IMR-90 (cell line): ENCODE measurements around the gene AURKA. TPM values are rescaled to one million over a fixed set of nuclear protein-coding genes. Genes with fewer than 3 reads are reported as not detected.

Source experiments
- ATAC-seq: fragments of 200-7000 bp; cut with Tn5 transposase; 2 replicates; pipeline ENCODE4 v1.9.1; 2020; ENCODE audit warnings: low read depth, mild to moderate bottlenecking, moderate library complexity
- BruUV-seq: library from RNA; stranded (reverse); fragments of 400-500 nt; replicated peaks from 2 replicates; lab custom pipeline; 2021; lab: Mats Ljungman, UMichigan
- CTCF ChIA-PET: fragments of 300-600 bp; formaldehyde crosslinking; extraction: SDS; loops from one replicate; lab custom pipeline; 2021; ENCODE audit warnings: antibody characterized with exemption; lab: Yijun Ruan, JAX
- POLR2A ChIA-PET: fragments of 300-600 bp; sonication (Branson Sonifier 250); formaldehyde crosslinking; loops from one replicate; lab custom pipeline; 2022; ENCODE audit warnings: antibody characterized with exemption; ENCODE audit not compliant: unreplicated experiment; lab: Charles Lee
- DNase-seq: peaks from one replicate; pipeline ENCODE4 v3.0.0; 2013
- H2AFZ ChIP-seq: replicated peaks from 2 replicates; pipeline ENCODE3; 2013; ENCODE audit warnings: low read length, mild to moderate bottlenecking; ENCODE audit not compliant: poor library complexity
- H2AK5ac ChIP-seq: 2 replicates; pipeline ENCODE4 v1.6.1; 2013; ENCODE audit warnings: low read depth, low read length, inconsistent platforms
- H2AK9ac ChIP-seq: replicated peaks from 2 replicates; pipeline ENCODE3; 2013; ENCODE audit warnings: mild to moderate bottlenecking, low read depth, low read length, moderate library complexity; ENCODE audit not compliant: poor library complexity
- H2BK120ac ChIP-seq: 2 replicates; pipeline ENCODE4 v1.6.1; 2013; ENCODE audit warnings: low read depth, low read length, inconsistent platforms
- H2BK15ac ChIP-seq: 3 replicates; pipeline ENCODE4 v1.6.1; 2013; ENCODE audit warnings: low read depth, low read length, inconsistent platforms
- H2BK20ac ChIP-seq: 2 replicates; pipeline ENCODE4 v1.6.1; 2013; ENCODE audit warnings: low read depth, mild to moderate bottlenecking, inconsistent platforms, low read length, moderate library complexity
- H2BK5ac ChIP-seq: 2 replicates; pipeline ENCODE4 v1.6.1; 2013; ENCODE audit warnings: mild to moderate bottlenecking, low read depth, low read length, inconsistent platforms; ENCODE audit not compliant: poor library complexity, severe bottlenecking
- H3K14ac ChIP-seq: replicated peaks from 2 replicates; pipeline ENCODE4 v1.6.1; 2013; ENCODE audit warnings: low read depth, low read length, inconsistent platforms
- H3K18ac ChIP-seq: 2 replicates; pipeline ENCODE4 v1.6.1; 2013; ENCODE audit warnings: low read depth, low read length, control low read depth
- H3K23ac ChIP-seq: 2 replicates; pipeline ENCODE4 v1.6.1; 2013; ENCODE audit warnings: low read depth, low read length, inconsistent platforms
- H3K27ac ChIP-seq: 2 replicates; pipeline ENCODE4 v1.5.1; 2013; ENCODE audit warnings: mild to moderate bottlenecking, control low read depth, low read length; ENCODE audit not compliant: insufficient read depth
- H3K27me3 ChIP-seq: 2 replicates; pipeline ENCODE4 v1.6.1; 2013; ENCODE audit warnings: low read length; ENCODE audit not compliant: control insufficient read depth, insufficient read depth
- H3K36me3 ChIP-seq: 2 replicates; pipeline ENCODE4 v1.6.1; 2013; ENCODE audit warnings: low read length, mixed read lengths; ENCODE audit not compliant: control insufficient read depth, insufficient read depth
- H3K4ac ChIP-seq: 2 replicates; pipeline ENCODE4 v1.6.1; 2013; ENCODE audit warnings: low read depth, low read length, inconsistent platforms
- H3K4me1 ChIP-seq: 2 replicates; pipeline ENCODE4 v1.6.1; 2013; ENCODE audit warnings: low read length, mixed read lengths; ENCODE audit not compliant: control insufficient read depth, insufficient read depth
- H3K4me2 ChIP-seq: 2 replicates; pipeline ENCODE4 v1.6.1; 2013; ENCODE audit warnings: low read depth, mild to moderate bottlenecking, control low read depth, low read length, moderate library complexity
- H3K4me3 ChIP-seq: 2 replicates; pipeline ENCODE4 v1.5.1; 2013; ENCODE audit warnings: low read depth, mild to moderate bottlenecking, control low read depth, low read length, moderate library complexity; ENCODE audit not compliant: insufficient read depth
- H3K56ac ChIP-seq: 2 replicates; pipeline ENCODE4 v1.6.1; 2013; ENCODE audit warnings: low read length, inconsistent platforms; ENCODE audit not compliant: insufficient read depth; ENCODE audit errors: extremely low read depth
- H3K79me1 ChIP-seq, 2 experiments: 2 replicates each; pipeline ENCODE4 v1.6.1; 2013; ENCODE audit warnings: low read length in 2 of 2, inconsistent platforms in 1 of 2, low read depth in 1 of 2
- H3K9ac ChIP-seq: 2 replicates; pipeline ENCODE4 v1.6.1; 2013; ENCODE audit warnings: low read depth, low read length, control low read depth
- H3K9me1 ChIP-seq: 2 replicates; pipeline ENCODE4 v1.6.1; 2013; ENCODE audit warnings: low read length, inconsistent platforms; ENCODE audit not compliant: insufficient read depth
- H3K9me3 ChIP-seq: 2 replicates; pipeline ENCODE4 v1.6.1; 2013; ENCODE audit warnings: low read length; ENCODE audit not compliant: control insufficient read depth, insufficient read depth
- H4K20me1 ChIP-seq: 2 replicates; pipeline ENCODE4 v1.6.1; 2013; ENCODE audit warnings: low read length, inconsistent platforms; ENCODE audit not compliant: insufficient read depth
- H4K5ac ChIP-seq: 2 replicates; pipeline ENCODE4 v1.6.1; 2013; ENCODE audit warnings: mild to moderate bottlenecking, low read depth, low read length, control low read depth
- H4K8ac ChIP-seq, 2 experiments: 2 replicates each; pipeline ENCODE4 v1.6.1; 2013; ENCODE audit warnings: low read depth in 2 of 2, low read length in 2 of 2, control low read depth in 1 of 2, inconsistent platforms in 1 of 2
- H4K91ac ChIP-seq: 2 replicates; pipeline ENCODE4 v1.6.1; 2013; ENCODE audit warnings: low read depth, low read length, inconsistent platforms; ENCODE audit not compliant: insufficient read depth
- CEBPB ChIP-seq: IDR thresholded peaks from 2 replicates; pipeline ENCODE4 v1.6.1; 2012; ENCODE audit warnings: low read depth, low read length, improper control_type of control experiment
- FOS ChIP-seq: fragments of 150-350 bp; IDR thresholded peaks from 2 replicates; pipeline ENCODE4 v1.6.1; 2016; ENCODE audit warnings: low read depth, low read length
- MAFK ChIP-seq: IDR thresholded peaks from 2 replicates; pipeline ENCODE4 v1.6.1; 2012; ENCODE audit warnings: low read depth, low read length, improper control_type of control experiment
- WGBS, 2 experiments: methylation state at CpG; one replicate each; pipeline versions ENCODE4 v1.1.5 to v1.1.7; 2013; ENCODE audit warnings: missing lambda C conversion rate in 2 of 2; ENCODE audit not compliant: insufficient read length in 1 of 2; ENCODE audit errors: extremely low coverage in 2 of 2; 5-methylcytosine and 5-hydroxymethylcytosine counted together
- dilution Hi-C: fragments of 300-500 bp; cut with HindIII; formaldehyde crosslinking; loops from one replicate; pipeline ENCODE4 v1.14.3; 2018; ENCODE audit warnings: low sequenced_read_pairs; ENCODE audit not compliant: unreplicated experiment
- in situ Hi-C: fragments of 300-500 bp; cut with MboI; formaldehyde crosslinking; loops from 3 replicates; pipeline ENCODE4 v1.14.3; 2019; ENCODE audit warnings: low sequenced_read_pairs, inconsistent platforms, mixed read lengths
- intact Hi-C: fragments of 100-400 bp; cut with micrococcal nuclease; formaldehyde crosslinking; loops from 2 replicates; pipeline ENCODE4 v1.10.0; 2022
- polyA plus RNA-seq, 3 experiments: library from polyadenylated mRNA; depleted of rRNA; stranded (reverse); fragments of >200 nt; gene quantifications; 2 replicates each; pipeline ENCODE4 v1.2.3, GENCODE V29; 2012; ENCODE audit warnings: low replicate concordance in 1 of 3
- total RNA-seq: library from RNA; depleted of rRNA; stranded (reverse); fragments of >200 nt; gene quantifications from 2 replicates; pipeline ENCODE4 v1.2.3, GENCODE V29; 2012

AURKA gene
- total and polyA plus RNA-seq, 2 of the 4 experiments (the other 2 are of a cell fraction) = 68.0 to 83.3 TPM

DNA sequence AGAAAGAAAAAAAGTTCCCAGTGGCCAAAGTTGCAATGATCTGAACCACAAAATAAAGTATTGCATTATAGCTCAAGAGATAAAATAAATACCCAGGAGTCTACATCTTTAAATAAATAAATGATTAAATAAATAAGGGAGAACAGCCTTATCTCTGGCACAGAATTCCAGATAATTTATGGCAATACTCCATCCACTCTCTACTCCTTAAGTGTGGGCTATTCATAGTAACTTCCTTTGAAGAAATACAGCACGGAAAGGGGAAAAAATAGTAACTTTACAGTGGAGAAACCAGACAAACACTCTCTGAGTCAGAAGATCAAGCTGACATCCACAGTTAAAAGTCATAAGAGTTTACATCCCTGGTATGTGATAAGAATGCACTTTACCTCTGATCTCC is 11.6 kb downstream of the AURKA start:
- intact Hi-C loops (no loop called here), dilution Hi-C loops (no loop called here), in situ Hi-C loops (loop anchor here (25.0 kb wide), 1 partner anchor 982 kb away; the partner anchor contains the start of gene RAE1)
- no peak overlapping the region for H3K4me2 ChIP-seq
- peaks cover 2% of the 10 kb centered on the region for H3K4me1 ChIP-seq
- no peak overlapping the region for H4K5ac ChIP-seq
- H4K20me1 ChIP-seq = no peaks in the 10 kb centered on the region; the same call in none of the 2 replicates
- H3K4me3 ChIP-seq = no peak overlapping the region
- H4K91ac ChIP-seq = no peak overlapping the region
- no peaks in the 10 kb centered on the region for H3K9me3 ChIP-seq
- no peak overlapping the region for H2BK120ac ChIP-seq
- TF ChIP-seq FOS = 0 out of 2 replicates have a peak, but pooled peaks have one; percentile 8
- peak; percentile 32; the same call in 1 of the 2 replicates for TF ChIP-seq CEBPB
- TF ChIP-seq MAFK = no peak
- H2AK5ac ChIP-seq = no peak overlapping the region
- no peak overlapping the region for H4K8ac ChIP-seq
- H3K9me1 ChIP-seq = peaks cover 8% of the 10 kb centered on the region; the same call in 1 of the 2 replicates
- no peak overlapping the region for H3K9ac ChIP-seq
- BruUV-seq = no TSS peak
- H3K27ac ChIP-seq = no peak overlapping the region
- H3K79me1 ChIP-seq = peaks cover 54 to 59% of the 10 kb centered on the region in 2 experiments
- CTCF ChIA-PET = interaction anchor here (0.6 kb wide), 1 partner anchor 60 kb away, joined by 5 read pairs; no protein-coding TSS in a partner anchor
- H3K56ac ChIP-seq = no peak overlapping the region
- H3K23ac ChIP-seq = no peak overlapping the region
- POLR2A ChIA-PET = no interaction called here
- WGBS, 2 experiments = no CpG with 5 or more reads among the region's 1 CpG
- ATAC-seq (peak; percentile 84), DNase-seq (peak; percentile 88)
- H2AK9ac ChIP-seq = no peak overlapping the region
- no peak overlapping the region for H2BK20ac ChIP-seq
- H3K27me3 ChIP-seq = no peaks in the 10 kb centered on the region
- H3K4ac ChIP-seq = no peak overlapping the region
- H2BK15ac ChIP-seq = no peak overlapping the region
- no peak overlapping the region for H3K14ac ChIP-seq
- H3K36me3 ChIP-seq = peaks cover 14% of the 10 kb centered on the region
- peak overlapping the region; percentile 53 for H2BK5ac ChIP-seq
- no peak overlapping the region for H2AFZ ChIP-seq
- H3K18ac ChIP-seq = no peak overlapping the region
